GM12874 (cell line): Measurements from ENCODE around the gene HOXC11.

ENCODE experiments used
- TF ChIP-seq, protein P1 (sequence below): IDR thresholded peaks from 2 replicates; pipeline ENCODE4 v1.5.1; 2011; ENCODE audit warnings: low read depth, mild to moderate bottlenecking, control low read depth, low read length, moderate library complexity; ENCODE audit not compliant: insufficient read depth

Gene HOXC11

DNA sequence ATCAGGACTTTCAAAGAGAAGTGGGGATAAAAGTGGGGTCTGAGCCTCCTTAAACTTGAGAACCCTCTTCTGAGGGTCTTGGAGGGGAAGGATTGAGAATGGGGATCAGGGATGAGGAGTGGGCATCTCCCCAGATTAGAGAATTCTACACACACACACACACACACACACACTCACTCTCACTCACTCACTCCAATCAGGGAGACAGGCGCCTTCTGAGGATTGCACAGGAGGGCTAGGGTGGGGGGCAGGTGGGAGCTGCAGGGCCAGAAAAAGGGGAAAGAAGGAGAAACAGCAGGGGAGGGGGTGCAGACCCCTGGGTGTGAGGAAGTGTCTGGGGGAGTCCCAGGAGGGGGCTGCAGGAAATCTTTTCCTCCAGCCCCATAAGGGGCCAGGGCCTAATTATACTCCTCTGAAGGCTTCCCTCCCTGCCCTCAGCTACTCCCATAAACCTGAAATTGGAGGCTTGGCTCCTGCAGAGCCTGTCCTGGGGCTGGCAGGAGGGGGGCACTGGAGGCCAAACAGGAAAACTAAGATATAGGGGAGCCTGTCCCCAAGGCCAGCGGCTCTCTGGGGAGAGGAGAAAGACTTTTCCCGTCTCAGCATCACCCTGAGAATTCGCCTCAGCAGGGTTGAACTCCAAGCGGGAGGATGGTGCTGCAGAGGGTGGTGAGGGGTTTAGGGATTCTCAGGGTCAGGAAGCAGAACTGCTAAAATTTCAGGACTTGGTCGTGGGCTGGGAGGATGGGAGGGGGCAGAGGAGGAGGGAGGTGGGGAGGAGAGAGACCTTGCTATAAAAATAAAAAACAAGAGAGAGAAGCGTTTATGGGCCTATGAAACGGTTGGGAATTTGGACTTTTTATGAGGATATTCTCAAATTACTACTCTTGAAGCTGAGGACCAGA, 28.6 kb downstream of the HOXC11 start:
- TF ChIP-seq, protein P1, sequence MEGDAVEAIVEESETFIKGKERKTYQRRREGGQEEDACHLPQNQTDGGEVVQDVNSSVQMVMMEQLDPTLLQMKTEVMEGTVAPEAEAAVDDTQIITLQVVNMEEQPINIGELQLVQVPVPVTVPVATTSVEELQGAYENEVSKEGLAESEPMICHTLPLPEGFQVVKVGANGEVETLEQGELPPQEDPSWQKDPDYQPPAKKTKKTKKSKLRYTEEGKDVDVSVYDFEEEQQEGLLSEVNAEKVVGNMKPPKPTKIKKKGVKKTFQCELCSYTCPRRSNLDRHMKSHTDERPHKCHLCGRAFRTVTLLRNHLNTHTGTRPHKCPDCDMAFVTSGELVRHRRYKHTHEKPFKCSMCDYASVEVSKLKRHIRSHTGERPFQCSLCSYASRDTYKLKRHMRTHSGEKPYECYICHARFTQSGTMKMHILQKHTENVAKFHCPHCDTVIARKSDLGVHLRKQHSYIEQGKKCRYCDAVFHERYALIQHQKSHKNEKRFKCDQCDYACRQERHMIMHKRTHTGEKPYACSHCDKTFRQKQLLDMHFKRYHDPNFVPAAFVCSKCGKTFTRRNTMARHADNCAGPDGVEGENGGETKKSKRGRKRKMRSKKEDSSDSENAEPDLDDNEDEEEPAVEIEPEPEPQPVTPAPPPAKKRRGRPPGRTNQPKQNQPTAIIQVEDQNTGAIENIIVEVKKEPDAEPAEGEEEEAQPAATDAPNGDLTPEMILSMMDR = no peak

- TF ChIP-seq, protein P1 = no peak
Observed at GRCh38 chr12:54002278-54002914, 29.5 kb downstream of the HOXC11 start.

- TF ChIP-seq, protein P1 = no peak
Observed at GRCh38 chr12:54002915-54003389, 30.0 kb downstream of the HOXC11 start.

DNA sequence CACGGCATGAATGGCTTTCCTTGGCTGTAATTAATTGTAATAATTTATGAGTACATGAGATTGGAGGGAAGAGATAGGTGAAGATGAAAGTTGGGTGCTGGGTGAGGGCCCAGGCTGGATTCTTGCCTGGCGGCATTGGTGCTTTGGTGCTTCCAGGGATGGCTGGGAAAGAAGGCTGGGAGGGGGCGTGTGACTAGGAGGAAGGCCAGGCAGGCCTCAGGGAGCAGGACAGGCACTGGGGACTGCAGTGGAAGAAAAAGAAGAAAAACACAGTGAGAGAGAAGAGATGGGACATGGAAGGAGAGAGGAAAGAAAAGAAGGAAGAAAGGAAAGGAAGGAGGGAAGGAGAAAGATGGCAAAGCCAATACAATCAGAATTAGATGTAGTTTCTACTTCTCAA, 30.7 kb downstream of the HOXC11 start:
- TF ChIP-seq, protein P1 = no peak

- TF ChIP-seq, protein P1 = no peak
Observed at GRCh38 chr12:54004063-54004840, 31.3 kb downstream of the HOXC11 start.

GRCh38 chr12:54004841-54005530, 32.1 kb downstream of the HOXC11 start:
- TF ChIP-seq, protein P1 = no peak
